Heart right ventricle (tissue), 16 donors: ENCODE measurements around the gene SPECC1L. TPM values are rescaled to one million over a fixed set of nuclear protein-coding genes. Genes with fewer than 3 reads are reported as not detected.

ENCODE experiments used
- ATAC-seq, 8 donors: fragments of 200-7000 bp; cut with Tn5 transposase; one replicate each; pipeline ENCODE4 v1.9.1; 2020; ENCODE audit warnings: mild to moderate bottlenecking in 8 of 8, moderate library complexity in 8 of 8, moderate number of reproducible peaks in 1 of 8
- DNase-seq, 2 donors: peaks; one replicate each; pipeline ENCODE4 v3.0.0-alpha.2; 2020
- H3K27ac ChIP-seq, 10 donors: fragments of 200-600 bp; sonication (generic) in 2 of 10; one replicate each; pipeline versions ENCODE4 v1.5.0 to v1.8.0; 2020 to 2022; ENCODE audit warnings: mild to moderate bottlenecking in 3 of 10
- H3K27me3 ChIP-seq, 7 donors: fragments of 200-600 bp; one replicate each; pipeline ENCODE4 v1.8.0; 2021 to 2022; ENCODE audit warnings: mild to moderate bottlenecking in 2 of 7
- H3K36me3 ChIP-seq, 9 donors: fragments of 200-600 bp; sonication (generic) in 1 of 9; one replicate each; pipeline versions ENCODE4 v1.5.0 to v1.8.0; 2020 to 2022; ENCODE audit warnings: mild to moderate bottlenecking in 2 of 9
- H3K4me1 ChIP-seq, 9 donors: fragments of 200-600 bp; sonication (generic) in 1 of 9; one replicate each; pipeline versions ENCODE4 v1.5.0 to v1.8.0; 2020 to 2022; ENCODE audit warnings: mild to moderate bottlenecking in 4 of 9
- H3K4me3 ChIP-seq, 10 donors: fragments of 200-600 bp; sonication (generic) in 2 of 10; one replicate each; pipeline versions ENCODE4 v1.5.0 to v1.8.0; 2020 to 2022; ENCODE audit warnings: mild to moderate bottlenecking in 7 of 10, moderate library complexity in 2 of 10
- H3K9me3 ChIP-seq, 11 donors: fragments of 200-600 bp in 10 of 11; sonication (generic) in 2 of 11; one replicate each; pipeline versions ENCODE4 v1.5.0 to v1.8.0; 2013 to 2022; ENCODE audit warnings: mild to moderate bottlenecking in 2 of 11, control low read depth in 1 of 11, moderate library complexity in 1 of 11
- CTCF ChIP-seq, 9 donors: fragments of 200-600 bp; sonication (generic) in 2 of 9; IDR thresholded peaks; one replicate each; pipeline versions ENCODE4 v1.5.0 to v1.8.0; 2021 to 2022; ENCODE audit warnings: antibody characterized with exemption in 9 of 9, mild to moderate bottlenecking in 5 of 9, moderate library complexity in 1 of 9
- WGBS, 2 donors: extraction: QIAGEN DNeasy Blood & Tissue Kit; methylation state at CpG; one replicate each; pipeline ENCODE4 v1.1.7; 2013; ENCODE audit warnings: inconsistent platforms in 1 of 2; 5-methylcytosine and 5-hydroxymethylcytosine counted together
- intact Hi-C, 10 donors: fragments of 100-400 bp; cut with DNase I; formaldehyde crosslinking; loops; one replicate each; pipeline versions ENCODE4 v1.11.1 to v1.14.2; 2022
- polyA plus RNA-seq, 2 donors: library from polyadenylated mRNA; stranded (reverse); fragments of 200-250 nt; gene quantifications; one replicate each; pipeline ENCODE4 v1.2.3, GENCODE V29; 2013
- total RNA-seq, 10 donors: library from RNA; stranded (reverse); fragmentation: NEBNext Ultra II Directional in 3 of 10; extraction: Animal tissue kit (Norgen Biotek cat#: 25700) in 3 of 10; gene quantifications; one replicate each; pipeline versions ENCODE4 v1.2.1 to v1.2.4, GENCODE V29; 2021 to 2023
- donor health status: Arrhythmogenic right ventricular cardiomyopathy.
- donor health status: ischemic (EF 13 %, LVEDD 7.1; RV severe dilation, severe dysfunction).
- donor health status: healthy with polysubstance abuse.
- donor health status: DM: no; HTN: yes; CAD: no.
- donor health status: DM: no; HTN: no; CAD: no.
- donor health status: ischemic (EF 25% LVEDD 6.9; RV normal size, moderate dysfunction).
- donor health status: ischemic (EF 25% LVEDD 5.7; RV mildly dilated, moderate dysfunction).
- donor health status: healthy.
- donor health status: DM: yes; HTN: yes; CAD: no.
- donor health status: Ischemic cardiomyopathy.
- donor health status: ischemic (EF 35%, LVEDD 5.7; RV mildly dilated, moderate dysfunction).
- donor health status: nonischemic (EF 11% LVEDD 7.7; RV severe dilation, severe dysfunction).
- donor health status: DM: yes; HTN: yes; CAD: no.
- donor health status: PGD.
- donor health status: ischemic (EF 29% LVEDD 5.4; RV normal size, mild dysfunction).
- donor health status: nonischemic (EF 23%, LVEDD 6.1; RV moderate dilation, normal function).

Gene SPECC1L
- total and polyA plus RNA-seq, 12 donors: 8.3 to 61.7 (median 49.5) TPM

GRCh38 chr22:24405631-24406321, 135.1 kb downstream of the SPECC1L start:
- Histone ChIP-seq H3K4me3 (no peak overlapping the region), H3K27ac (peak overlapping the region in 3 of 10 donors; percentile 61 to 71 (median 66)), H3K9me3 (no peaks in the 10 kb centered on the region), H3K36me3 (peaks cover 0 to 25% (median 0%) of the 10 kb centered on the region in 9 donors), H3K27me3 (no peaks in the 10 kb centered on the region), H3K4me1 (peaks cover 22 to 85% (median 70%) of the 10 kb centered on the region in 9 donors)
- 96% methylated on average over 12 of the region's 12 CpGs for WGBS, 2 donors
- no peak for ATAC-seq
- intact Hi-C loops: loop anchor here in 1 of 10 donors (10.0 kb wide), 1 partner anchor 81 kb away; no protein-coding TSS in a partner anchor
- DNase-seq: no peak
- no peak for TF ChIP-seq CTCF (IDR thresholded peaks at IDR 0.05)

GRCh38 chr22:24406322-24407277, 136.0 kb downstream of the SPECC1L start:
- intact Hi-C loops: loop anchor here in 1 of 10 donors (10.0 kb wide), 1 partner anchor 82 kb away; no protein-coding TSS in a partner anchor
- ATAC-seq (peak in 1 of 8 donors; percentile 2), DNase-seq (no peak)

GRCh38 chr22:24407278-24407665, 136.6 kb downstream of the SPECC1L start:
- ATAC-seq (peak in 7 of 8 donors; percentile 18 to 41 (median 31)), DNase-seq (no peak)
- TF ChIP-seq CTCF (IDR thresholded peaks at IDR 0.05): no peak
- Histone ChIP-seq H3K9me3 (no peaks in the 10 kb centered on the region), H3K4me1 (peaks cover 17 to 70% (median 59%) of the 10 kb centered on the region in 9 donors), H3K4me3 (no peak overlapping the region), H3K27ac (peak overlapping the region in 9 of 10 donors; percentile 2 to 71 (median 44)), H3K27me3 (no peaks in the 10 kb centered on the region), H3K36me3 (peaks cover 0 to 37% (median 0%) of the 10 kb centered on the region in 9 donors)
- intact Hi-C loops: loop anchor here in 1 of 10 donors (10.0 kb wide), 1 partner anchor 82 kb away; no protein-coding TSS in a partner anchor
- 42 to 52% methylated on average over 15 of the region's 15 CpGs for WGBS, 2 donors

More at GRCh38 chr22:24406322-24407277, 136.0 kb downstream of the SPECC1L start:
- no peak for TF ChIP-seq CTCF (IDR thresholded peaks at IDR 0.05)
- Histone ChIP-seq H3K27me3 (no peaks in the 10 kb centered on the region), H3K9me3 (no peaks in the 10 kb centered on the region), H3K4me3 (no peak overlapping the region), H3K4me1 (peaks cover 19 to 77% (median 64%) of the 10 kb centered on the region in 9 donors), H3K36me3 (peaks cover 0 to 30% (median 0%) of the 10 kb centered on the region in 9 donors), H3K27ac (peak overlapping the region in 9 of 10 donors; percentile 2 to 71 (median 44))
- 63 to 68% methylated on average over 19 of the region's 19 CpGs for WGBS, 2 donors

GRCh38 chr22:24407884-24408283, 137.3 kb downstream of the SPECC1L start:
- peak overlapping the region in 9 of 10 donors; percentile 1 to 71 (median 43) for H3K27ac ChIP-seq
- peaks cover 0 to 43% (median 0%) of the 10 kb centered on the region in 9 donors for H3K36me3 ChIP-seq
- no peak overlapping the region for H3K4me3 ChIP-seq
- no peak for DNase-seq
- H3K27me3 ChIP-seq: no peaks in the 10 kb centered on the region
- H3K9me3 ChIP-seq: no peaks in the 10 kb centered on the region
- H3K4me1 ChIP-seq: peaks cover 11 to 64% (median 53%) of the 10 kb centered on the region in 9 donors
- 82 to 85% methylated on average over 4 of the region's 4 CpGs for WGBS, 2 donors
- no peak for ATAC-seq
- intact Hi-C loops: loop anchor here in 1 of 10 donors (10.0 kb wide), 1 partner anchor 83 kb away; no protein-coding TSS in a partner anchor
- TF ChIP-seq CTCF (IDR thresholded peaks at IDR 0.05): no peak
